GM19455 (cell line): ENCODE measurements around the gene ENGASE.
"Not testable (repeated sequence)": the region's sequence is repeated elsewhere in the genome, so short reads cannot be mapped to it uniquely, and the experiment has no call there.

ENCODE experiments used
- ATAC-seq: cut with Tn5 transposase; IDR thresholded peaks from one replicate; pipeline ENCODE4 v1.9.1; 2021; ENCODE audit not compliant: unreplicated experiment

ENGASE gene

DNA sequence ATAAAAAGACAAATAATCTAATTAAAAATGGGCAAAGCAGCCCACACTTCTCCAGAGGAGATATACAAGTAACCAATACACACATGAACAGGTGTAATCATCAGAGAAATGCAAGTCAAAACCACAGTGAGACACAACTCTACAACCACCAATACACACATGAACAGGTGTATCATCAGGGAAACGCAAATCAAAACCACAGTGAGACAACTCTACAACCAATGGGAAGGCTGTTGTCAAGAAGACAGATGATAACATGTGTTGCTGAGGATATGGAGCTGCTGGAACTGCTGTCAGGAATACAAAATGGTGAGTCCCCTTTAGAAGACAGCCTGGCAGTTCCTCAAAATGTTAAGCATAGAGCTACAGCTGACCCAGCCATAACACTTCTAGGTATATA, 22.5 kb upstream of the ENGASE start:
- ATAC-seq = no peak

DNA sequence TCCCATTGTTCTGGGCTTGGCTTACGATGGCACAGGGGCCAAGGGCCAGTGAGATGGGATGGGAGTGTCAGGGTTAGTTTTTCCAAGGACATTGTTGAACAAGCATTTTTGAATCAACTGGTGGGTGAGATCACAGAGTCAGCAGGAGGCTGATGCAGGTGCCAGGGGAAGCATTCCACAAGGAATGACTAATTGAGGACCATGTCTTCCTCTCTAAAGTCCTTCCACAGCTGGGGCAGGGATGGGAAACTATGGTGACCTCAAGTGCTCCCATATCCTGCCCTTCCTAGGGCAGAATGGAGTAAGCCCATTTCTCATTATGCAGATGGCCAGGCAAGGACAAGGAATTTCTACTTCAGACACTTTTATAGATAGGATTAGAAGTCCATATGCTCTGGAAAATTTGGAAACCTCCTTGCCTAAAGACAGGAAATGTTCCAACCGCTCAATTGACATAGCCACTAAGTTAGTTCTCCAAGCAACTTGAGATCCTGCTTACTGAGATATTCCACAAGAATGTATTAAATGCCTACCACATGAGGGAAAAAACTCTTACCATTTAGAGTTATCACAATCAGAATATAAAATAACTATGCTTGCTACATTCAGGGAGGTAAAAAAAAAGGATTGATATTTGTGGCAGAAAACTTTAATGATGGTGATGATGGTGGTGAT, 21.2 kb upstream of the ENGASE start:
- ATAC-seq = no peak

DNA sequence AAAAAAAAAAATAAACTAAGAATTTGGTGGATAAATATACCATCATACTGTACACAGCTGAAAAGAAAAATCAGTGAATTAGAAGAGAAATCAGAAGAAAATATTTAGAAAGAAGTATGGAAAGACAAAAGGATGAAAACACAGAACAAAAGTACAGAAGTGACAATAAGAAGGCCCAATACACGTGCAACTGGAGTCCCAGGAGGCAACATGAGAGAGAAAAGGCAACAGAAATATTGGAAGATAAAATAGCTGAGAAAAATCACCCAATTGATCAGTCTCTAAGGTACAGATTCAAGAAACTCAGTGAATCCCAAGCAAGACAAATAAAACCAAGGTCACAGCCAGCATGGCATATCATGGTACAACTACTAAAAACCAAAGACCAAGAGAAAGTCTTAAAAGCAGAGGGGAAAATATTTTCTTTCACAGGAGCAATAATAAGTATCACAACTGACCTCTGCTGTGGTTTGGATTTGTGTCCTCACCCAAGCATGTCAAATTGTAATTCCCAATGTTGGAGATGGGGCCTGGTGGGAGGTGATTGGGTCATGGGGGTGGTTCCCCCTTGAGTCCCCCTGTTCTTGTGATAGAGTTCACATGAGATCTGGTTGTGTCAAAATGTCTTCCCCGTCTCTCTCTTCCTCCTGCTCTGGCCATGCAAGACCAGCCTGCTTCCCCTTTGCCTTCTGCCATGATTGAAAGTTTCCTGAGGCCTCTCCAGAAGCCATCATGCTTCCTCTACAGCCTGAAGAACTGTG, 20.2 kb upstream of the ENGASE start:
- no peak for ATAC-seq

DNA sequence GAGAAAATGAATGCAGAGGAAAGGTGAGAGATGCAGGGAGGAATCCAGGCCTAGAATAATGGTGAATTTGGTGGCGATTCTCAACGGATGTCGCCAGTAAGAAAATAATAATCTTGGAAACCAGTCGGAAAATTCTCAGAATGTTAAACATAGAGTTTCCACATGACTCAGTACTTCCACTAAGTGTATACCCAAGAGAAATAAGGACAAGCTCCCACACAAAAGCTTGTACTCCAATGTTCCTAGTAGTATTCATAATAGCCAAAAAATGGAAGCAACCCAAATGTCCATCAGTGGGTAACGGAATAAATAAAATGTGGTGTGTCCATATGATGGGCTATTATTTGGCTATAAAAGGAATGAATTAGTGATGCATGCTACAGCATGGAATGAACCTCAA, 19.4 kb upstream of the ENGASE start:
- no peak for ATAC-seq

DNA sequence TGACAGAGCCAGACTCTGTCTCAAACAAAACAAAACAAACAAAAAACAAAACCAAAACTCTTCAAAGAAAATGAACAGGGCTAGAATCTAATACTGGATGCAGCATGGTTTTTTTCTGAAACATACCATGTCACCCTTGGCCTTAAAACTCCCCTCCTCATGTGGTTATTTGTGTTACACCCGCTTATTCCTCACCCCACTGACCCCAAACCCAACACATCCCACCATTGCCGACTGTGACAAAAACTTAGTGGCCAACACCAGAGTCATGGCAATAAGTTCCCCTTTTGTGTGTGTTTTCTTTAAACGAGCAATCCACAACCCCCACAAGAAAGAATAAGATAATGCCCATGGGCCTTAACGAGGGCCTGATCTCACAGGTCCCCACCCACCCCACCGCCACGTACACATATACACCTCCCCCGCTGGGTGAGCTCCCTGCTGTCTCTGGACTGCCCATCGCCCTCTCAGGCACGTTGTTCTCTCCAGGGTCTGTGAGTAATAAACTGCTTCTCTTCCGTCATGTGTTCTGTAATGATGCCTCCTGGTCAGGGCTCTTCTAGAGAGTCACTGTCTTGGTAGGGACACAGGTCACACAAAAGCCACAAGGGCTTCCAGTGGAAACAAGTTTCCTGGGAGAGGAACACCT, 16.8 kb upstream of the ENGASE start:
- ATAC-seq = no peak

DNA sequence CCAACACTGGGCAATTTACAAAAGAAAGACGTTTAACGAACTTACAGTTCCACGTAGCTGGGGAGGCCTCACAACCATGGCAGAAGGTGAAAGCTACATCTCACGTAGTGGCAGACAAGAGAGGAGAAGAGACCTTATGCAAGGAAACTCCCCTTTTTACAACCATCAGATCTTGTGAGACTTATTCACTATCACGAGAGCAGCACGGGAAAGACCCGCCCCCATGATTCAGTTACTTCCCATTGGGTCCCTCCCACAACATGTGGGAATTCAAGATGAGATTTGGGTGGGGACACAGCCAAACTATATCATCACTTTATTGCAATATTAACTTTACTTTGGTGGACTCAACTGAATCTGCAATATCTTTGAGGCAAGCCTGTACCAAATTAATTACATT, 11.9 kb upstream of the ENGASE start:
- ATAC-seq = no peak

DNA sequence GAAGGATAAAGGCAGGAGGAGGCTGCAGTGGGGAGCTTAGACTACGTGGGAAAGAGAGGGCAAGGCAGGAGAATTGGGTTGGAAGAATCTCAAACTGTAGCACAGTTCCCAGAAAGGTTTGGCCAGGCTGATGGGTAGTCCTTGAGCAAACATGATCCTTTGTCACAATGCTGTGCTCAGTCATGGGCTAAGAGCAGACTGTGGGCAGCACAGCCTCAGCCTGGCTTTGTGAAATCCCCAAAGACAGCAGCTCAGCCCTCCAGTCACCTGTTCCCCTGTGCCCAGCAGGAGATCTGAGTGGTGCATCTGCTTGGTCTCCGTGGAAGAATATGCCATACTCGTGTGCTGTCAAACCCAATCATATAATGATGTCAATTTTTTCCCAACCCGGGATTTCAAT, 10.6 kb upstream of the ENGASE start:
- ATAC-seq = no peak

DNA sequence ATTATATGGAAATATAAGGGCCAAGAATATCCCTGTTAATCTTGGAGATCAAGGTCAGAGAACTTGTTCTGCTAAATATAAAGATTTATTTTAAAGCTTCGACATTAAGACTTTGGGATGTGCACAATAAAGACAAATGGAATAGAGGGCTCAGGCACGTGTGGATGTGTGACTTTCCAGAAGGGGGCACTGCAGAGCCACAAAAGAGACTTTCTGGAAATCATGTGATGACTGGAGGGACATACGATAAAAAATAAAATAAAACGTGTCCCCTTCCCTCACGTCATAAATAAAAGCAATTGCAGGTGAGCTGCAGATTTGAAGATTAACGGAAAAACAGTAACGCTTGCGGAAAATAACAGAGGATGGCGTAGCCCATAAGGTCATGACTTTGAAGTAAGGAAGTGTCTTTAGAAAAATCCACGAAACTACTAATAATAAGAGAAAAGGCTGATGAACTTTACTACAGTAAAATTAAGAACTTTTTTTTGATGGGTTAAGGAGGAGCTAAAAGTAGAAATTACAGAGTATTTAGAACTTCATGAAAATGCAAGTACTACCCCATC, 9.4 kb upstream of the ENGASE start:
- no peak for ATAC-seq

DNA sequence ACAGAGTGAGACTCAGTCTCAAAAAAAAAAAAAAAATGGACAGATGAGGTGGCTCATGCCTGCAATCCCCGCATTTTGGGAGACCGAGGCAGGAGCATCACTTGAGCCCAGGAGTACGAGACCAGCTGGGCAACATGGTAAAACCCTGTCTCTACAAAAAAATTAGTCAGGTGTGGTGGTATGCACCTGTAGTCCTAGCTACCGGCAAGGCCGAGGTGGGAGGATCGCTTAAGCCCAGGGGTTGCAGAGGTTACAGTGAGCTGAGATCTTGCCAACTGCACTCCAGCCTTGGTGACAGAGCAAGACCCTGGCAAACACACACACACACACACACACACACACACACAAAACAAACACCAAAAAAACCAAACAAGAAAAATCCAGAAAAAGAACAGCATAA, 7.7 kb upstream of the ENGASE start:
- ATAC-seq = no peak

DNA sequence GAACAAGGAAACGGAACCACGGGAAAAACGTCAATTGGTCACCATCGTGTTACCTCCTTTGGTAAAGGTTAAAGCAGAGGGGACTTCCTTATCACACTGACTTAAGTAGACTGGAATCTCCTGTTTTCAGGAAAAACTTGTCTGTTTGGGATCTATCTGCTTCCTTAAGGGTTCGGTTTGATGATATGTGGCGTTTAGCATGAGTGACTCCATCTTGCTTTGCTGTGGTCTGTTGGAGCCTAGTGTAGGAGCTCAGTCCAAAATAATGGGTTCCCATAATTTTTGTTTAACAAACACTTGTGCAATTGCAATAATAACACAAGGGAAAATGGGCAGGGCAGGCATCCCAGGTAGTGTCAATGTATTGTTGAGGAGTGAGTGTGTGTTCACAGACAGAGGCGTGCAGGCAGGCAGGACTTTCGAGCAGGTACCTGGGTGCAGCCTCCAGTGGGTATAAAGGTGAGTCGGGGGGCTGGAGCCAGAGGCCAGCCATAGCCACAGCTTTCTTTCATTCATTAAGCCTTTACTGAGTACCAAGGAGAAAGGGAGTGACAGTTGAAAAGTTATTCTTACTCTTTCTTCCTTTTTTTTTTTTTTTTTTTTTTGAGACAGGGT, 4.3 kb upstream of the ENGASE start:
- ATAC-seq = no peak

DNA sequence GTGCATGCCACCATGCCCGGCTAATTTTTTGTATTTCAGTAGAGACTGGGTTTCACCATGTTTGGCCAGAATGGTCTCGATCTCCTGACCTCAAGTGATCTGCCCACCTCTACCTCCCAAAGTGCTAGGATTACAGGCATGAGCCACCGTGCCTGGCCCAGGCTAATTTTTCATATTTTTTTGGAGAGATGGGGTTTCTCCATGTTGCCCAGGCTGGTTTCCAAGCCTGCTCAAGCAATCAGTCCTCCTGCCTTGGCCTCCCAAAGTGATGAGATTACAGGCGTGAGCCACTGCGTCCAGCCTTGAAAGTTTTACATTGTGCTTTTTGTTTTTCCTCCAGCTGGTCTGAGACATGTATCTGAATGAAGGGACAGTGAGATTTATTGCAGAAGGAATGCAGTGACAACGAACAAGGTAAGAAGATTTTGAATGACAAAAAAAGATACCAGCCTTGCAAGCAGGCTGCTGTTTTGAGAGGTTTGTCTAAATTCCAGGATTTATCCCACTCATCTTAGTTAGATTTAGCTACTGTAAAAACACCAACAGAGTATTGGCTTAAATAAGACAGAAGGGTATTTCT, 3.4 kb upstream of the ENGASE start:
- no peak for ATAC-seq

DNA sequence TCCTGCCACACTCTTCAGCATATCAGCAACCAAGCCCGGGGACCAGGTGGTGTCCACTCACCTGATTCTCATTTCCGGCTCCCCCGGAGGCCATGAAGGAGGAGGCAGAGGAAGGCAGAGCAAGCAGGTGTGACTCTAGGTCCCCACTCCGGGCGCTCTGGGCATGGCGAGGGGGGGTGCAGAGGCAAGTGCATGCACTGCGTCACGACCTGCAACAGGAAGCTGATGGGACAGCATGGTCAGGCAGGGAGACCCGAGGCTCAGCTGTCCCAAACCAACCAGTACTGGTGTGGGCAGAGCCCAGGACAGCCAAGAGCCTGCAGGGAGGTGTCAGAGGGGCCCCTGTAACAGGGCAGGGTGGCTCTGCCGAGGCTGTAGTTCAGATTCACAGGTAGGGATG, 2.1 kb upstream of the ENGASE start:
- no peak for ATAC-seq

DNA sequence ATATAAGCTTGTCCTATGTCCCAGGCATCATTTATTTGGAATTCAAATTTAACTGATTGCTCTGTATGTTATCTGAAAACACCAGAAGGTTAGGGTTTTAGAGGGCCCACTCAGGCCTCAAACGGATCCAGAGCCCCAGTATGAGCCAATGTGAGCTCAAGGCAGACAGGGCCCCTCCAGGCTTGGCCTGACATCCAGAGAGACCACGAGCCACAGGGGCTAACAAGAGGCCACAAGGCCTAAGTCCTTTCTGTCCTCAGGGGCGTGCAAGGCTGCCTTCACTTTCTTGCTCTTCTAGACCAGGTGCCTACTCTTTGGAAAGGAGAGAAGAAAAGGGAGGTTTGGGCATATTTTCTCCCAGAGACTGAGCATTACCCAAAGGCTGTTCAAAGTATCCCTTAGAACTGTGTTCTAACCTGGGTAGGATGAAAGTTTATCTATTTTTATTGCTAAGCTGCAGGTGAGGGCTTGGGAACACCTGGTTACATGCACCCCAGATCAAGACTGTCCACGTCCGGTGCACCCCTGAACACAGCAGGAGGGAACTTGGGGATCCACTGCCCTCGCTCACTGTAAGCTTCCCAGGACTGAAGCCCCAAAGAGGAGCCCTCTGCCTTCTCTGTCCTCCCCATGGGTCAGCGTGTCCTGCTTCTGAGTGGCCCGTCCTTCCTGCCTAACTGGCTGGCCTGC, 1.5 kb upstream of the ENGASE start:
- ATAC-seq = no peak

DNA sequence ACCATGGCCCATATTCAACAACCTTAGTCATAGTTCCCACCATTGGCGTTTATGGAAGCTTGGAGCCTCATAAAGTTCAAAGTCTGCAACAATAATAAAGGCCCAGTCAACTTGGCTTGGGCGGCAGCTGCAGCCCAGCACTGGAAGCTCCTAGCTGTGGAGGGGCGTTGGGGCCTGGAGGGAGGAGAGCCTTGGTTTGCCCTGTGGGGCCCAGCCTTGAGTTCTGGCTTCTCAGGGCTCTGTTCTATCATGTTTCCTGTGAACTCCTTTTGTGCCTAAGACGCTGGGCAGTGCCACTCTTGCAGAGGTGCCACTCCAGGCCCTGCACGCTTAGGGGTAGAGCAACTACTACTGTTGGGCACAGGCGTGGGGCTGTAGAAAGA, 927 bp upstream of the ENGASE start:
- no peak for ATAC-seq

DNA sequence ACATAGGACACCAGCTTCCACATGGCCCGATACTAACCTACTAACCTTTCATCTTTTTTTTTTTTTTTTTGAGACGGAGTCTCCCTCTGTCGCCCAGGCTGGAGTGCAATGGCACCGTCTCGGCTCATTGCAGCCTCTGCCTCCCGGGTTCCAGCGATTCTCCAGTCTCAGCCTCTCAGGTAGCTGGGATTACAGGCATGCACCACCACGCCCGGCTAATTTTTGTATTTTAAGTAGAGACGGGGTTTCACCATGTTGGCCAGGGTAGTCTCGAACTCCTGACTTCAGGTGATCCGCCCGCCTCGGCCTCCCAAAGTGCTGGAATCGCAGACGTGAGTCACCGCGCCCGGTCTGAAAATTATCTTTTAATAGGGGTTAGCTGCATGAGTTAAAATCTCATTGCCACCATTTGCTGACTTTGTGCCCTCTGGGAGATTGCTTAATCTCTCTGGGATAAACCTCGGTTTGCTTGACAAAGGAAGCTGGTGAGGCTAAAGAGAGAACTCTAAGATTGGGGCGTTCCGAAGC, 439 bp upstream of the ENGASE start:
- ATAC-seq = not testable (repeated sequence)

DNA sequence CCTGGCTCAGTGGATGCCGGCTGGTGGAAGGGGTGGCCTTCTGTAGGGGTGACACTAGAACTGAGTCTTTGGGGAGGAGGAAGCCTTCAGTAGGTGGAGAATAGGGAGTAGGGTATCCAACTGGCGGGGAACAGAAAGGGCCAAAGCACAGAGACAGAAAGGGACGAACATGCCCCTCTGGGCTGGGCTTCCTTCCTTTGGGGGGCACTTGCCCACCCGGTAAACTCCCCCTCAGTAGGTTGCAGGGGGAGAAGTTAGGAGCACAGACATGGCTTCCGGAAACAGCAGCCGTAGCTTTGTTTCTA, 774 bp downstream of the ENGASE start:
- peak; percentile 12 for ATAC-seq

DNA sequence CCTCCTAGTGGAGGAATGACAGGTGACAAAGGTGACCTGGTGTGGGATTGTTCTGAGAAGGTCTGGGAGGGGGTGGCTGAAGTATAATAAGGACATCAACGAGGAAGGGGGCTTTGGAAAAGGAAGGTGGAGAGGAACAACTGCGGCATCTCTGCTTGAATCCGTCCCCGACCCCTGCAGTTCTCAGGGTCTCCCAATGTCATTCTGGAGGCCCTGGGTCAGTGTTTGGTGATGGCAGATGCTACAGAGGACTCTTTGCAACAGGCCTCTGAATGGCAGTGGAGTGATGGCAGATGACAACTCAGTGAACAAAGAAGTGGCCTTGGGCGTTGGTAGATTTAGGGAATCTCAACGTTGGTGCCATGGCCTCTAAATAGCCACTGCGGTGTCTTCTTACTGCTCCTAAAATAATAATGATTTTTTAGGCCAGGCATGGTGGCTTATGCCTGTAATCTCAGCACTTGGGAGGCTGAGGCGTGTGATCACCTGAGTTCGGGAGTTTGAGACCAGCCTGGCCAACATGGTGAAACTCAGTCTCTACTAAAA, 1.3 kb downstream of the ENGASE start:
- ATAC-seq = no peak

DNA sequence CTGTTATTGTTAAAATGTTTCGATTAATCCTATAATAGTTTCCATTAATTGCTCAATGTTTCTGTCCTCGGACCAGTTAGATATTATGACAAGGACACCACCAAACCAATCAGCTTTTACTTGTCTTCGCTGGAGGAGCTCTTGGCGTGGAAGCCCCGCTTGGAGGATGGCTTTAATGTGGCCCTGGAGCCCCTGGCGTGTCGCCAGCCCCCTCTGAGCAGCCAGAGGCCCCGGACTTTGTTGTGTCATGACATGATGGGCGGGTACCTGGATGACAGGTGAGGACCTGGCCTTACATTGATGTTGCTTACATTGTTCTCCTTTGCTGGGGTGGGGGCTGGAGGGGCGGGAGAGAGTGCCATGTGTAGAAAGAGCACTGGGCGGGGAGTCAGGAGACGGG, 3.0 kb downstream of the ENGASE start:
- no peak for ATAC-seq

DNA sequence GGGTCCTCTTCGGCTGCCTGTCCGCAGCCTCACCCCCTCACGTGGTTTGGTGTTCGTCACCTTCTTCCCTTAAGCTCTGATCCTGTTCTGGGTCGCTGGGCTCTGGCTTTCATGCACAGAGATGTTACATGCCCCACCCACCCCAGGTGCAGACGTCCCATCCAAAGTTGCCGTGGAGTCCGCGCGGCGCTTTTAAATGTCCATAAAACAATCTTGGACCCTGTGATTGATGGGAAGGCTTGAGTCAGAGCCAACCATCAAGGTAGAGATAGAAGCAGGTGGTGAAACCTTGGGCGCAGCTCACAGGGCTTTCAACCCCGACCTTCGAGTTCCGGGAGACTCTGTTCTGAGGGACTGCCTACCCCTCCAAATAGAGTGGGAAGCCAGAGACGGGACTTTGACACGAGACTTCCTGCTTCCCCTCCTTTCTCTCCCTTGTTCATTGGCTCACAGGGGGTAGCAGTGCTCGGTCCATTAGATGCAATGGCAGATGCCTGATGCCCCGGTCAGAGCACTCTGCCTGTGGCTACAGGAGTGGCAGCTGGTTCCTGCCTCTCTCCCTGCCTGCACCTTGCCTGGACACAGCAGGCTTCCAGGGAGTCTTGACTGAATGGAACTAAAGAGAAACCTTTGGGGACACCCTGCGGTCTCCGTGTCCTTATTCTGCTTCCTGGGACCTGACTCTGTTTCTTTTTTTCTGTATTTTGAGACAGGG, 4.0 kb downstream of the ENGASE start:
- ATAC-seq = no peak
